Keratinocyte (primary cell): ENCODE measurements around the gene FHIT.

ENCODE experiments used
- EZH2 ChIP-seq: IDR thresholded peaks from one replicate; pipeline ENCODE4 v1.6.1; 2012; ENCODE audit warnings: inconsistent platforms, mild to moderate bottlenecking, low read length, moderate library complexity
- TF ChIP-seq, protein P1 (sequence below), 3 experiments: IDR thresholded peaks in 1 of 3; conservative IDR thresholded peaks in 1 of 3; optimal IDR thresholded peaks in 1 of 3; 2 replicates in 2 of 3; 3 replicates in 1 of 3; pipeline versions ENCODE3 to v1.5.1; 2011; ENCODE audit warnings: low read length in 3 of 3, mild to moderate bottlenecking in 3 of 3, moderate library complexity in 2 of 3, control low read depth in 1 of 3, inconsistent platforms in 1 of 3; ENCODE audit not compliant: insufficient read depth in 2 of 3; ENCODE audit errors: extremely low read depth in 1 of 3

DNA sequence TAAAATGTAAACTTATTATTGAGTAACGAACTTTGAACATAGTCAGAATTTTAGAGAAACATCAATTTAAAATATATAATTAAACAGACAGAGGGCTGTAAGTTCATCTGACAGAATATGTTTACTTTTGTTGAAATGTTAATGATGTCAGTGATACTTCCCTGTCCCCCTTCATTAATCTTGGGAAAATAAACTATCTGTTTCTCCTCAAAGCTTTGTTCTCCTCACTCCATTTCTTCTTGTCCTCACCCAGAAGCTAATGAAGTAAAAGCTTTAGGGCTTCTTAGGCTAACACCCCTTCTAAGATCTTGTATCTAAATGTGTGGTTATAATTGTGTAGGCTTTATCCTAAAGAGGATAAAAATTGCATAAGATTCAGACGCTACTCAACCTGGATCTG, 1031.8 kb downstream of the FHIT start:
- TF ChIP-seq, protein P1, sequence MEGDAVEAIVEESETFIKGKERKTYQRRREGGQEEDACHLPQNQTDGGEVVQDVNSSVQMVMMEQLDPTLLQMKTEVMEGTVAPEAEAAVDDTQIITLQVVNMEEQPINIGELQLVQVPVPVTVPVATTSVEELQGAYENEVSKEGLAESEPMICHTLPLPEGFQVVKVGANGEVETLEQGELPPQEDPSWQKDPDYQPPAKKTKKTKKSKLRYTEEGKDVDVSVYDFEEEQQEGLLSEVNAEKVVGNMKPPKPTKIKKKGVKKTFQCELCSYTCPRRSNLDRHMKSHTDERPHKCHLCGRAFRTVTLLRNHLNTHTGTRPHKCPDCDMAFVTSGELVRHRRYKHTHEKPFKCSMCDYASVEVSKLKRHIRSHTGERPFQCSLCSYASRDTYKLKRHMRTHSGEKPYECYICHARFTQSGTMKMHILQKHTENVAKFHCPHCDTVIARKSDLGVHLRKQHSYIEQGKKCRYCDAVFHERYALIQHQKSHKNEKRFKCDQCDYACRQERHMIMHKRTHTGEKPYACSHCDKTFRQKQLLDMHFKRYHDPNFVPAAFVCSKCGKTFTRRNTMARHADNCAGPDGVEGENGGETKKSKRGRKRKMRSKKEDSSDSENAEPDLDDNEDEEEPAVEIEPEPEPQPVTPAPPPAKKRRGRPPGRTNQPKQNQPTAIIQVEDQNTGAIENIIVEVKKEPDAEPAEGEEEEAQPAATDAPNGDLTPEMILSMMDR (optimal IDR thresholded peaks at IDR 0.05 in 1 of 3, IDR thresholded peaks at IDR 0.05 in 1 of 3, conservative IDR thresholded peaks at IDR 0.05 in 1 of 3; ENCODE audit: extremely low read depth in 1 of 3, insufficient read depth in 2 of 3, low read length in 3 of 3) = no peak
- TF ChIP-seq EZH2 = no peak
